K562 (cell line): ENCODE measurements around the gene RGMA. TPM values are rescaled to one million over a fixed set of nuclear protein-coding genes. Genes with fewer than 3 reads are reported as not detected.

ENCODE experiments used
- ATAC-seq: fragments of 200-7000 bp; cut with Tn5 transposase; 3 replicates; pipeline ENCODE4 v1.9.1; 2020; ENCODE audit warnings: moderate library complexity
- BruUV-seq: library from RNA; stranded (reverse); fragments of 400-500 nt; replicated peaks from 2 replicates; lab custom pipeline; 2021; lab: Mats Ljungman, UMichigan
- CTCF ChIA-PET: fragments of 300-600 bp; formaldehyde crosslinking; extraction: SDS; loops from one replicate; lab custom pipeline; 2021; ENCODE audit warnings: low intra/inter-chr PET ratio; lab: Yijun Ruan, JAX
- POLR2A ChIA-PET: fragments of 300-600, 350-650 bp; sonication (Branson Sonifier 250); formaldehyde crosslinking; extraction: SDS; loops from one replicate; lab custom pipeline; 2021; ENCODE audit warnings: antibody characterized with exemption, inconsistent platforms; lab: Yijun Ruan, JAX
- DNase-seq, 4 experiments: peaks; one replicate each; pipeline versions ENCODE4 v3.0.0 to v3.0.0-alpha.2; 2011 to 2018; ENCODE audit warnings: low spot score in 3 of 4, mixed read lengths in 3 of 4; ENCODE audit errors: extremely low read depth in 1 of 4
- FAIRE-seq: peaks from 2 replicates; lab custom pipeline; 2011; peaks lifted over from hg19 to GRCh38; lab: Jason Lieb, UNC
- H2AFZ ChIP-seq: 2 replicates; pipeline ENCODE4 v1.6.0; 2011; ENCODE audit warnings: low read depth, low read length, control low read depth, inconsistent platforms
- H3K27ac ChIP-seq: fragments of 200-600 bp; 3 replicates; pipeline ENCODE4 v1.8.0; 2011; ENCODE audit warnings: low read depth, mild to moderate bottlenecking, control low read depth, inconsistent platforms, low read length, moderate library complexity, mixed read lengths; ENCODE audit errors: extremely low read depth
- H3K27me3 ChIP-seq, 2 experiments: fragments of 300-600 bp in 1 of 2; 2 replicates in 1 of 2; 3 replicates in 1 of 2; pipeline versions ENCODE4 v1.6.0 to v1.8.0; 2011; ENCODE audit warnings: inconsistent platforms in 2 of 2, low read length in 2 of 2, mild to moderate bottlenecking in 1 of 2, mixed read lengths in 1 of 2, moderate library complexity in 1 of 2; ENCODE audit not compliant: control insufficient read depth in 2 of 2, insufficient read depth in 2 of 2
- H3K36me3 ChIP-seq: fragments of 300-600 bp; 3 replicates; pipeline ENCODE4 v1.8.0; 2011; ENCODE audit warnings: mild to moderate bottlenecking, low read length, inconsistent platforms; ENCODE audit not compliant: control insufficient read depth, insufficient read depth
- H3K4me1 ChIP-seq, 2 experiments: fragments of 200-600 bp in 1 of 2; replicated peaks in 1 of 2; 2 replicates in 1 of 2; 3 replicates in 1 of 2; pipeline versions ENCODE4 v1.5.1 to v1.8.0; 2011; ENCODE audit warnings: inconsistent platforms in 2 of 2, low read length in 2 of 2, mild to moderate bottlenecking in 1 of 2, mixed read lengths in 1 of 2, moderate library complexity in 1 of 2; ENCODE audit not compliant: control insufficient read depth in 2 of 2, insufficient read depth in 2 of 2
- H3K4me2 ChIP-seq: 2 replicates; pipeline ENCODE4 v1.6.1; 2011; ENCODE audit warnings: low read length, control low read depth, inconsistent platforms, mixed read lengths; ENCODE audit not compliant: insufficient read depth
- H3K4me3 ChIP-seq: fragments of 200-600 bp; sonication (generic), shearing (Covaris generic); 2 replicates; pipeline ENCODE4 v1.5.1; 2016; ENCODE audit warnings: control low read depth, inconsistent platforms
- H3K79me2 ChIP-seq: fragments of 200-600 bp; 3 replicates; pipeline ENCODE4 v1.8.0; 2011; ENCODE audit warnings: low read length, inconsistent platforms; ENCODE audit not compliant: control insufficient read depth, insufficient read depth
- H3K9ac ChIP-seq, 2 experiments: 2 replicates each; pipeline versions ENCODE4 v1.6.0 to v1.6.1; 2011; ENCODE audit warnings: low read depth in 2 of 2, low read length in 2 of 2, control low read depth in 1 of 2, inconsistent platforms in 1 of 2, mild to moderate bottlenecking in 1 of 2, mixed read lengths in 1 of 2; ENCODE audit not compliant: insufficient read depth in 1 of 2
- H3K9me1 ChIP-seq: one replicate; pipeline ENCODE4 v1.6.0; 2011; ENCODE audit warnings: inconsistent platforms, mild to moderate bottlenecking, low read length, moderate library complexity; ENCODE audit not compliant: control insufficient read depth, insufficient read depth
- H3K9me3 ChIP-seq: replicated peaks from 2 replicates; pipeline ENCODE4 v1.5.1; 2011; ENCODE audit warnings: low read depth, low read length, inconsistent platforms; ENCODE audit not compliant: control insufficient read depth, insufficient read depth
- H4K20me1 ChIP-seq: replicated peaks from 2 replicates; pipeline ENCODE4 v1.6.1; 2011; ENCODE audit warnings: low read length, inconsistent platforms, mixed read lengths; ENCODE audit not compliant: control insufficient read depth, insufficient read depth
- HMG20A ChIP-seq: fragments of 450-650 bp; formaldehyde crosslinking; conservative IDR thresholded peaks from 2 replicates; pipeline ENCODE4 v1.4.0; 2020; ENCODE audit warnings: mild to moderate bottlenecking, mixed read lengths
- HSF4 ChIP-seq: fragments of 250-450 bp; sonication (Bioruptor Pico); IDR thresholded peaks from 2 replicates; pipeline ENCODE4 v2.1.2; 2022; ENCODE audit warnings: mild to moderate bottlenecking, moderate library complexity, borderline replicate concordance
- IFI16 ChIP-seq: fragments of 250-450 bp; sonication (Bioruptor Pico); IDR thresholded peaks from 2 replicates; pipeline ENCODE4 v2.1.2; 2022; ENCODE audit warnings: mild to moderate bottlenecking, inconsistent platforms
- RNF219 ChIP-seq: fragments of 250-450 bp; sonication (Bioruptor Pico); IDR thresholded peaks from 2 replicates; pipeline ENCODE4 v1.5.0; 2022; ENCODE audit warnings: mild to moderate bottlenecking
- SPI1 ChIP-seq: IDR thresholded peaks from 2 replicates; pipeline ENCODE4 v1.6.1; 2011; ENCODE audit warnings: low read depth, low read length, control low read depth, borderline replicate concordance
- ZBTB17 ChIP-seq: fragments of 450-650 bp; formaldehyde crosslinking; IDR thresholded peaks from 2 replicates; pipeline ENCODE4 v1.4.0; 2020; ENCODE audit warnings: mild to moderate bottlenecking
- ZBTB8A ChIP-seq: fragments of 450-650 bp; IDR thresholded peaks from 2 replicates; pipeline ENCODE4 v1.6.1; 2018; ENCODE audit warnings: mild to moderate bottlenecking, moderate library complexity; ENCODE audit not compliant: partially characterized antibody
- ZNF253 ChIP-seq: fragments of 250-450 bp; sonication (Bioruptor Pico); conservative IDR thresholded peaks from 2 replicates; pipeline ENCODE4 v1.6.1; 2021; ENCODE audit warnings: mild to moderate bottlenecking
- ZNF507 ChIP-seq: conservative IDR thresholded peaks from 2 replicates; pipeline ENCODE4 v1.6.1; 2017; ENCODE audit warnings: missing genetic modification characterization, missing compliant biosample characterization
- ZNF584 ChIP-seq: fragments of 200-800 bp; sonication (Bioruptor generic); IDR thresholded peaks from 2 replicates; pipeline ENCODE4 v1.6.1; 2016; ENCODE audit warnings: low read depth, mild to moderate bottlenecking, missing genetic modification characterization, missing compliant biosample characterization
- ZNF76 ChIP-seq: fragments of 250-450 bp; sonication (Bioruptor Pico); IDR thresholded peaks from 2 replicates; pipeline ENCODE4 v1.4.0; 2020; ENCODE audit warnings: mild to moderate bottlenecking, moderate library complexity, borderline replicate concordance
- WGBS: fragments of 100-300 bp; shearing (Covaris generic); methylation state at CpG from one replicate; pipeline ENCODE4 v1.1.6; 2016; ENCODE audit warnings: low coverage, mixed read lengths; ENCODE audit not compliant: insufficient coverage; ENCODE audit errors: missing lambda C conversion rate; 5-methylcytosine and 5-hydroxymethylcytosine counted together
- in situ Hi-C: fragments of 300-500 bp; cut with MboI; formaldehyde crosslinking; loops from 4 replicates; pipeline ENCODE4 v1.15.0; 2018; ENCODE audit warnings: inconsistent platforms, mixed read lengths
- intact Hi-C: fragments of 100-400 bp; cut with micrococcal nuclease; formaldehyde crosslinking; loops from 2 replicates; pipeline ENCODE4 v1.14.2; 2022
- polyA plus RNA-seq, 8 experiments: library from polyadenylated mRNA; depleted of rRNA in 4 of 8; stranded (reverse) in 5 of 8; unstranded in 3 of 8; fragments of >200 nt; fragmentation: Nextera tagmentation in 2 of 8; fragmentation: Illumina TruSeq in 1 of 8; extraction: Ambion mirVana in 2 of 8; extraction: Trizol in 1 of 8; gene quantifications; 2 replicates each; pipeline versions ENCODE4 v1.2.1 to v1.2.3, GENCODE V29; 2011 to 2014; ENCODE audit warnings: inconsistent platforms in 1 of 8, missing spikeins in 1 of 8
- total RNA-seq, 7 experiments: library from RNA; depleted of rRNA in 6 of 7; stranded (reverse); fragments of >200 nt in 6 of 7; fragmentation: Illumina TruSeq in 2 of 7; extraction: Trizol in 2 of 7; gene quantifications; 2 replicates each; pipeline versions ENCODE4 v1.2.1 to v1.2.3, GENCODE V29; 2011 to 2021; ENCODE audit warnings: low replicate concordance in 1 of 7
- TF ChIP-seq, protein P1 (sequence below): sonication (generic); formaldehyde crosslinking; IDR thresholded peaks from 2 replicates; pipeline ENCODE4 v1.8.0; 2022; ENCODE audit warnings: mild to moderate bottlenecking, low read depth, missing genetic modification reagents
- TF ChIP-seq, protein P2 (sequence below): IDR thresholded peaks from 3 replicates; pipeline ENCODE4 v1.6.1; 2011; ENCODE audit warnings: borderline replicate concordance, mild to moderate bottlenecking; ENCODE audit not compliant: insufficient read length, insufficient read depth
- TF ChIP-seq, protein P3 (sequence below): fragments of 250-450 bp; sonication (Bioruptor Pico); IDR thresholded peaks from 2 replicates; pipeline ENCODE4 v1.8.0; 2022; ENCODE audit warnings: moderate library complexity, mild to moderate bottlenecking, inconsistent platforms

Gene RGMA
- total and polyA plus RNA-seq, 9 of the 15 experiments (the other 6 are each of a cell fraction or from before 2014, with no cell fraction given), result 0.03 to 0.05 (median 0.03) TPM; not detected in 6

GRCh38 chr15:93066834-93067648, 22.0 kb downstream of the RGMA start (continued):
- TF ChIP-seq RNF219 (CRISPR knock-in tag) (no peak), ZBTB17 (CRISPR knock-in tag) (no peak), ZNF253 (CRISPR knock-in tag) (no peak), HSF4 (CRISPR knock-in tag) (no peak)
- TF ChIP-seq, protein P1, sequence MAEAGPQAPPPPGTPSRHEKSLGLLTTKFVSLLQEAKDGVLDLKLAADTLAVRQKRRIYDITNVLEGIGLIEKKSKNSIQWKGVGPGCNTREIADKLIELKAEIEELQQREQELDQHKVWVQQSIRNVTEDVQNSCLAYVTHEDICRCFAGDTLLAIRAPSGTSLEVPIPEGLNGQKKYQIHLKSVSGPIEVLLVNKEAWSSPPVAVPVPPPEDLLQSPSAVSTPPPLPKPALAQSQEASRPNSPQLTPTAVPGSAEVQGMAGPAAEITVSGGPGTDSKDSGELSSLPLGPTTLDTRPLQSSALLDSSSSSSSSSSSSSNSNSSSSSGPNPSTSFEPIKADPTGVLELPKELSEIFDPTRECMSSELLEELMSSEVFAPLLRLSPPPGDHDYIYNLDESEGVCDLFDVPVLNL (CRISPR knock-in tag), result no peak

DNA sequence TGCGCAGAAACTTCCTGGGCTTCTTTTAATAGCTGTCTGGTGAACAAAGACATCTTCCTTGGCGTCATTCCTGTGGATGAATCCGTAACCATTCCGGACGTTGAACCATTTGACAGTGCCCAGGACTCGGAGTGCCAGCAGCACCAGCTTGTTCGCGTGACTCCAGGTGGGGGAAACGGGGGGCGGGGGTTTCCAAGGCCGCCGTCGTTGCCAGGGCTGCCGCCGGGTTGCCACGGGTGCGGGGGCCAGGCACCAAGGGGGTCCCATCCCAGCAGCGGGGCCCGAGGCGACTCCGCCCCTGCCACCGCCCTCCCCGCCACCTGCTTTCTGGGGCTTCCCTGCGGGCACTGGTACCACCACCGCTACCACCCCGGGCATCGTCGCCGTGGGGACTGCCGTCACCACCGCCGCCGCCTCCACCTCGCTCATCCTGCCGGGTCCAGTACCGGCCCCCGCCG, 22.8 kb downstream of the RGMA start:
- Histone ChIP-seq H3K36me3 (no peaks in the 10 kb centered on the region), H3K9me1 (no peaks in the 10 kb centered on the region), H3K9me3 (no peaks in the 10 kb centered on the region), H3K9ac (no peak overlapping the region), H3K27ac (no peak overlapping the region), H3K27me3 (peaks cover 67 to 68% of the 10 kb centered on the region in 2 experiments), H3K79me2 (no peaks in the 10 kb centered on the region), H2AFZ (no peak overlapping the region), H4K20me1 (0 out of 2 replicates have a peak, but pooled peaks cover 2% of the 10 kb centered on the region), H3K4me1 (peaks cover 0 to 3% of the 10 kb centered on the region in 2 experiments; a peak in 1 of 5 replicates), H3K4me3 (no peak overlapping the region), H3K4me2 (no peak overlapping the region)
- intact Hi-C loops (no loop called here), in situ Hi-C loops (no loop called here)
- 4% methylated on average over 30 of the region's 38 CpGs for WGBS
- FAIRE-seq (no peak), DNase-seq (no peak), ATAC-seq (no peak)
- CTCF ChIA-PET, result interaction anchor here (0.6 kb wide), 1 partner anchor 258 kb away, joined by 4 read pairs; no protein-coding TSS in a partner anchor
- POLR2A ChIA-PET, result no interaction called here
- BruUV-seq, result no TSS peak
- TF ChIP-seq ZNF76 (CRISPR knock-in tag), result no peak
- no peak for TF ChIP-seq ZNF584 (CRISPR knock-in tag)
- no peak for TF ChIP-seq IFI16 (CRISPR knock-in tag)
- TF ChIP-seq, protein P2, sequence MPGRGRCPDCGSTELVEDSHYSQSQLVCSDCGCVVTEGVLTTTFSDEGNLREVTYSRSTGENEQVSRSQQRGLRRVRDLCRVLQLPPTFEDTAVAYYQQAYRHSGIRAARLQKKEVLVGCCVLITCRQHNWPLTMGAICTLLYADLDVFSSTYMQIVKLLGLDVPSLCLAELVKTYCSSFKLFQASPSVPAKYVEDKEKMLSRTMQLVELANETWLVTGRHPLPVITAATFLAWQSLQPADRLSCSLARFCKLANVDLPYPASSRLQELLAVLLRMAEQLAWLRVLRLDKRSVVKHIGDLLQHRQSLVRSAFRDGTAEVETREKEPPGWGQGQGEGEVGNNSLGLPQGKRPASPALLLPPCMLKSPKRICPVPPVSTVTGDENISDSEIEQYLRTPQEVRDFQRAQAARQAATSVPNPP, result no peak
- no peak for TF ChIP-seq ZNF507
- TF ChIP-seq, protein P3, sequence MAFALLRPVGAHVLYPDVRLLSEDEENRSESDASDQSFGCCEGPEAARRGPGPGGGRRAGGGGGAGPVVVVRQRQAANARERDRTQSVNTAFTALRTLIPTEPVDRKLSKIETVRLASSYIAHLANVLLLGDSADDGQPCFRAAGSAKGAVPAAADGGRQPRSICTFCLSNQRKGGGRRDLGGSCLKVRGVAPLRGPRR (CRISPR knock-in tag), result no peak
- TF ChIP-seq ZBTB8A, result no peak
- no peak for TF ChIP-seq SPI1
- no peak for TF ChIP-seq HMG20A (CRISPR knock-in tag)
